Fibroblast of skin of left biceps (primary cell): ENCODE results near the gene OGG1.
"Not testable (repeated sequence)": the region's sequence is repeated elsewhere in the genome, so short reads cannot be mapped to it uniquely, and the experiment has no call there.

ENCODE experiments used
- DNase-seq, 2 experiments: peaks; one replicate each; pipeline ENCODE4 v3.0.0-alpha.2; 2013; ENCODE audit warnings: low read depth in 2 of 2

Gene OGG1

GRCh38 chr3:9762871-9763270, 13.1 kb downstream of the OGG1 start:
- DNase-seq, result no peak

- DNase-seq, result no peak
Measured at GRCh38 chr3:9765865-9766264, 16.1 kb downstream of the OGG1 start.

DNA sequence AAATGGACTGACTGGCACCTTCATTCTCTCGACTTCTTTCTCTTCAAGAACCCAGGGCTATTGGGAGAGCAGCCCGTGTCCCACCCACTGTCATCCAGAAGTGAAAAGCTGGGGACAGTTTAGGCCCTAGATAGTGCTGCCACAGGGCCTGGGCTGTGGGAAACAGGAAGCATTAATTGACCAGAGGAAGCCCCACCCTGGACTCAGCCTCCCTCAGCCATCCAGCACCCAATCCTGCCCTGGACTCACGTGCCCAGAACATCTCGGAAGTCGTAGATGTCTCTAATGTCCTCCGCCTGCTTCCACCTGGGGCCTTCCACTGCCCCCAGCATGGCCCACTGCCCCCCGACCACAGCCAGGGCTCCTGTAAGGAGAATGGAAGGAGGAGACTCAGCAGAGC, 17.7 kb downstream of the OGG1 start:
- no peak for DNase-seq

DNA sequence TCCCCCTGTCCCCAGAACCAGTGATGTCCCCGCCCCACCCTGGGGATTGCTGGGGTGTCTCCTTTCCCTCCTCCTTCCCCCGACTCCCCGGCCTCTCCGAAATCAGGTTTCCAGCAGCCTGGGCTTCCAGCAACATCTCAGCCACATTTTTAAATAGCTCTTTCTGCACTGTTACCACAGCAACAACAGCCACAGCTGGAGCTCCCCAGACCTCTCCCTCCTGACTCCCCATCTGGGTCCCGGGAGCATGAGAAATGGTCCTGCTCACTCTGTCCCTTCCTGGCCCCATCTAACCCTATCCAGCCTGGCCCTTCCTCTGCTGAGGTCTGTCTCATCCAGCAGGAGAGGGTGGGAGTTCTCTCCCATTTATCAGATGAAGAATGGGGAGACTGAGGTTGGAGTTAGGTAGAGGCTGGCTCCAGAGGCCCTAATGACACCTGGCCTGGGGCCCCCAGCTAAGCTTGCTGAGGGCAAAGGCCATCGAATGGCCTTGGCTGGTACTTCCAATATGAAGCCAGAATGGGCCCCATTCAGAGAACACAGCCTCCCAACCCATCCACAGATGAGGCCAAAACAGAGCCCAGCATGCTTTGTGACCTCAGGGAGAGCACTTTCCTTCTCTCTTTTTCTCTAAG, 18.5 kb downstream of the OGG1 start:
- DNase-seq, result no peak

GRCh38 chr3:9769012-9769411, 19.3 kb downstream of the OGG1 start:
- DNase-seq, result no peak

DNA sequence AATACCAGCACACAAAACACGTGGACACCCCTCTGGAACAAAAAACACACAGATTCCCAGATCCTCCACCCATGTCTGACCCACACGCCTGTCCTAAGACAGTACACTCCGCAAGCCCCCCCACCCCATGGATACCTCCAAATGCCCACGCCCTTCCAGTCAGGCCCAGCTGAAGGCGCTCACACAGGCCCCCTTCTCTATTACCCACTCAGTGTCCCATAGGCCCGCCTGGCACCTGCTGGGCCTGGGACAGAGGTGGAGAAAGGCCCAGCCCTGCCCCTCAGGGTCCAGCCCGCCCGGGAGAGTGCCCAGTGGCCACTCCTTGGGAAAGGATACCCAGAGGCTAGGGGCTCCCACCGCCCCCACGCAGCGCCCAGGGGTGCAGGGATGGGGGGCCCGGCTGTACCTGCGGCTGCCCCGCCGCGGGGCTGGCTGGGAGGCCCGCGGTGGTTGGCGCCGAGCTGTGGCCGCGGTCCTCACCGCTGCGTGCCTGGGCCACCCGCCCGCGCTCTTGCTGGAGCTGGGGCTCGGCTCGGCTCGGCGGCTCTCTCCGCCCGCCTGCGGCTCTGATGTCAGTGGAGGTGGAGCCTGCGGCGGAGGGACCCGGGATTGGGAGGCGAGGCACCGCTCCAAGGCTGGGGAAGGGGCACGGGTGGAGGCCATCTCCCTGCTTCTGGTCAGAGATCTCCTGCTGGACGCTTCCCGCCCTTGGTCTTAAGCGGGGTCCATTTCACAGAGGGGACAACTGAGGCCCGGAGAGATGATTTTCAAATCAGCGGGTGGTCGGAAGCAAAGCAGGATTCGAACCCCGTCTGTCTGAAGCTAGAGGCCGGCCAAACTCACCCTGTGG, 19.9 kb downstream of the OGG1 start, which contains the start of gene CAMK1:
TSS of gene CAMK1 (minus strand) at position 522 of the 850 bp plus-strand sequence. CDS start 2,198 bp downstream, outside the sequence.
- DNase-seq, result peak in 1 of 2 experiments; percentile 27

DNA sequence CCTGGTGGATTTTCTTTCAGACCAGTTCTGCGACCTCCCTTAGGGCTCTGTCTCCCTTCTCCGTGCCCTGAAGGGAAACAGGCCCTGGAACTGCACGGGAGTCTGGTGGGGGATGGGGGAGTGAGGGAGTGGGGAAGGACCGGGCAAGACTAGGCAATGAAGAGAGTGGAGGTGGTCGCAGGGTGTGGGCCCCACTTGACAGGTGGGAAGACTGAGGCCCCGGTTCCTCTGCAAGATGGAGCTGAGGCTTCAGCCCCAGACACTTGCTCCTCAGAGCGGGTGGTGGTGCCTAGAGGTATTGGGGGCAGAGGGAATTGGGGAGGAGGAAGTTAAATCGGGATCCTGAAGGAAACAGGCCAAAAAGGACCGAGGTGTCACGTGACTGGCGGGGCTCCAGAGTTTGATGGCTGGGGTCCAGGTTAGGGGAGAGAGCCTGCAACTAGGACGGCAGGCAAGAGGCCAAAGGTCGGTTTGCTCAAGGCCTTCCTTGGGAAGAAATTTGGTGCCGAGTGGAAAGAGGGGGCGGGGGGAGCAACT, 20.6 kb downstream of the OGG1 start:
- no peak for DNase-seq

- not testable (repeated sequence) for DNase-seq
Measured at GRCh38 chr3:9771007-9771406, 21.3 kb downstream of the OGG1 start.

GRCh38 chr3:9776896-9777693, 27.3 kb downstream of the OGG1 start:
- DNase-seq, result no peak

DNA sequence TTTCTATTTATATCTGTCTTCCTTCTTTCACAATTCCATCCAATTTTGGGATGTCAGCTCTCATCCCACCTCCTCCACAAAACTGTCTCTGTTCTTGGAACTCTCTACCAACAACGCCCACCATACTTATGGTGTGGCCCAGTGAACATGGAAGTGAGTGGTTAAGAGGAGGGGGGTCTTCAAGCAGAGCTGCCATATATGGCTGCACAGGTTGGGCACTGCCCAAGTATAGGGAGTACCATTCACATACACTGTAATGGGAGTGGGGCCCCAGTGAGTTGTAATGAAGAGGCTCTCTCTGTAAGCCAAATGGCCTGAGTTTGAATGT, 27.9 kb downstream of the OGG1 start:
- DNase-seq, result no peak

GRCh38 chr3:9778143-9779074, 28.7 kb downstream of the OGG1 start:
- DNase-seq, result peak in 1 of 2 experiments; percentile 24

DNA sequence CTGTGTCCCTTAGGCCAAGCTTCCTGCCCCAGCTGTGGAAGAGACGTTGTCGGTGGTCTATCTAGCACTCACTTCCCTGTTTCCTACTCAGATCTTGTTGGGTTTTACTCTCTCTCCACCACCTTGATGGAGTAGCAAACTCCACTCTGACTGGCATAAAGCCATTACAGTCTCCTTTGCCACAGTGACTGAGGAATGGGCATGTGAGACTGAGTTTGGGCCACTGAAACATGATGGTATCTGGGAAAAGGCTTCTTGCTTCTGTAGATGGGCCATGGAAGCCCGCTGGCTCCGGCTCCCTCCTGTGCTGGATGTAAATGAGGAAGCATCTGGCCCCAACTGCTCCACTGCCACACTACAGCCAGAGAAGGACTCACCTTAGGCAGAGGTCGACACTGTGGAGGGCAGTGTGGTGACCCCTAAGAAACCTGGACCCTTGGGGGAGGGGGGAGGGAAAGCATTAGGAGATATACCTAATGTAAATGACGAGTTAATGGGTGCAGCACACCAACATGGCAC, 29.4 kb downstream of the OGG1 start:
- DNase-seq, result no peak

DNA sequence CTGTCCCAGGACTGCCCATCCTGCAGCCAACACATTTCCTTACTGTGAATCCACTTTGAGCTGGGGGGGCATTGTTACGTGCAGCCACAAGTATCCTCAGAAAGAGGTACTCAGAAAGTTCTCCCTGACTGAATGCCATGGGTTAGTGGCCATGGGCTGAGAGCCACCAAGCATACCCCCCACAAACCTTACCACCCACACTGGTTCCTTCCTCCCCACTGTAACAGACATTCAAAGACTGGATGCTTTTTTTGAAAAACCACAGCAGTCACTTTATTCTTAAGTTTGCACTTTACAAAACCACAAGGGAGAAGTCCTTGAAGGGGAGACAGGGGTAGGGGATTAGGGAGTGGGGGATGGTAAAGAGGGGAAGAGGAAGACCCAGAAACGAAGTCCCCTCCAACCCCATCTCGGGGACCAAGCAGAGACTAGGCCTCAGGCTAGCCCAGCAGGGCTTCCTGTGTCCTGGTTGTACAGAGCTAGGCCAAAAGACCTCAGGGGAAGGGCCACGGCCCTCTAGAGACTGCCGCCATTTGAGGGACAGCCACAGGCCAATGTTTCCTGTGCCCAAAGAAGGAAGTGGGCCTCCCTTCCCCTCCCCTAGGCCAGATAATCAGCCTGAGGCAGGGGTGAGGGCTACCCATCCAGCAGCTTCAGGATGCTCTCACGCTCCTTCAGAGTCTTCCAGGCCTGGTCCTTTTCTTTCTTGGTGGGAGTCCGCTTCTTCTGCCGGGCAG, 30.1 kb downstream of the OGG1 start:
- no peak for DNase-seq

DNA sequence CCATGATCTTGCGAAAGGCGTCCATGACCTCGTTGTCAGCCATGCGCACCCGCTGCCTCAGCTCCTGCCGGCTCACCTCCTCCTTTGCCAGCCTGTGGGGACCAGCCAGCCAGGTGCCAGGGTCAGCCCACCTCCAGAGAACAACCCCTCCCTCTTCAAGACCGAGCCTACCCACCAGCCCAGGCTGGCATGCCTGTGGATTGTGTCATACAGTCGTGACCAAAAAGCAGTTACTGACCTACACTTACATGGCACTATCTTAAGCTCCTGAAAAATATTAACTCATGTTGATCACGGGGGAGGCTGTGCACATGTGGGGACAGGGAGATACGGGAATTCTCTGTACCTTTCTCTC, 30.7 kb downstream of the OGG1 start:
- DNase-seq, result no peak

DNA sequence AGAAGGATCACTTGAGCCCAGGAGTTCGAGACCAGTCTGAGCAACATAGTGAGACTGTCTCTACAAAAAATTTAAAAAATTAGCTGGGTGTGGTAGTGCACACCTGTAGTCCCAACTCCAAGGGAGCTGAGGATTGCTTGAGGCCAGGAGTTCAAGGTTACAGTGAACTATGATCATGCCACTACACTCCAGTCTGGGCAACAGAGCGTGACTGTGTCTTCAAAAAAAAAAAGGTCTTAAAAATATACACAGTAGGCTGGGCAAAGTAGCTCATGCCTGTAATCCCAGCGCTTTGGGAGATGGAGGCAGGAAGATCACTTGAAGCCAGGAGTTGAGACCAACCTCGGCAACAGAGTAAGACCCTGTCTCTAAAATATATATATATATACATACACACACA, 31.2 kb downstream of the OGG1 start:
- DNase-seq, result no peak

DNA sequence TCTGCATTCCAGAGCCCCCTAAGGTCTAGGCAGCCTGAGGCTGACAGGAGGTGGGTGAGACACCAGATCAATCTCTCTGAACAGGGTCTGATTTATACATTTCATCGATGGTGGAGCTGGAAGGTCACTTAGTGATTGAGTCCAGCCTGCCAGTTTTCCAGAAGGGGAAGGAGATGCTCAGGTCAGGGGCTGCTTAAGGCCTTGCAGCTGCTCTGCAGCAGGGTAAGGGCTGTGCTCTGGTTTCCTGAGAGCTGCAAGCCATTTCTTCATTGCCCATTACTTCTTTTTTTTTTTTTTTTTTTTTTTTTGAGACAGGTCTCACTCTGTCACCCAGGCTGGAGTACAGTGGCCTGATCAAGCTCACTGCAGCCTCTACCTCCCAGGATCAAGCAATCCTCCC, 31.8 kb downstream of the OGG1 start:
- no peak for DNase-seq

GRCh38 chr3:9781978-9782603, 32.3 kb downstream of the OGG1 start:
- no peak for DNase-seq

DNA sequence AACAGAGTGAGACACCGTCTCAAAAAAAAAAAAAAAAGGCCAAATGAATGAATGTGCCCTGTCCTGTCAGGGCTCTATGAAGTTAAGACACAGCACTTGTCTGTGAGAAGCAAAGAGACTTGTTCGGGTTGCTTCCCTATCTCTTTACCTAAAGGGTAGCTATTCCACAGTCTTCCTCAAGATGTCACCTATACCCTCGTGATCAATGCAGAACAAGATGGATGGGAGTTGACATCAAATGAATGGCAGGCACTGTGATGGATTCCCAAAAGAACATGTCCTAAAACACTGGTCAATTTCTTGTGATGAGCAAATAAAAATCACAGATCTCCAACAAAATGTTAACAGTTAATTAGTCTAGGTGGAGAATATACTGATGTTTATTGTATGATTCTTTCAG, 33.0 kb downstream of the OGG1 start:
- DNase-seq, result no peak

GRCh38 chr3:9783954-9784353, 34.2 kb downstream of the OGG1 start:
- DNase-seq, result no peak

DNA sequence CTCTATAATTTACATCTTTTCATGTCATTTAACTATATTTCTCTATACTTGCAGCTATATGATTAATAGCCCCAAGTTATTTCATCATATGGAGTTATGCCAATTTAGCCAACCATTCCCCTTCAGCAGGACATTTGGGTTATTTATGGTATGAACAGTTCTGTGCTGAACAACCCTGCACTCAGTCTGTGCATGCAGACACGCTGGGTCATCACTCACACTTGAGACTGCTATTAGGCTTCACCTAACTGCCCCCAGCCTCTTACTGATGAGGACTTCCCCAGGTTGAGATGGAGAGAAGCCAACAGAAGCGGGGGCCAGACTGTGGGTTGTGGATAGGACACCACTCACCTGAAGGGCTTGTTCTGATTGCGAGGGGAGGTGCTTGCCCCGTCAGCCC, 35.2 kb downstream of the OGG1 start:
- no peak for DNase-seq
